DND-41 (cell line): ENCODE data around the gene TSPAN14.
A peak's percentile ranks its signal among the peaks of the same experiment; 100 is the strongest.

Experiments
- ATAC-seq: fragments of 200-7000 bp; cut with Tn5 transposase; 3 replicates; pipeline ENCODE4 v1.9.1; 2021; ENCODE audit warnings: low read depth; ENCODE audit not compliant: insufficient read depth
- DNase-seq: peaks from one replicate; pipeline ENCODE4 v3.0.0-alpha.2; 2020
- H2AFZ ChIP-seq: 2 replicates; pipeline ENCODE4 v1.6.0; 2012; ENCODE audit warnings: low read depth, low read length
- H3K27ac ChIP-seq: 2 replicates; pipeline ENCODE4 v1.5.1; 2012; ENCODE audit warnings: low read length, inconsistent platforms
- H3K27me3 ChIP-seq: fragments of 200-600 bp; sonication (generic); 2 replicates; pipeline ENCODE4 v1.6.0; 2012; ENCODE audit warnings: low read length, mild to moderate bottlenecking, inconsistent platforms; ENCODE audit not compliant: insufficient read depth, poor library complexity
- H3K36me3 ChIP-seq: 2 replicates; pipeline ENCODE4 v1.5.1; 2012; ENCODE audit warnings: low read length, inconsistent platforms; ENCODE audit not compliant: insufficient read depth
- H3K4me1 ChIP-seq: 2 replicates; pipeline ENCODE4 v1.5.1; 2012; ENCODE audit warnings: mild to moderate bottlenecking, low read length; ENCODE audit not compliant: insufficient read depth
- H3K4me2 ChIP-seq: 2 replicates; pipeline ENCODE4 v1.6.0; 2012; ENCODE audit warnings: mild to moderate bottlenecking, moderate library complexity, low read length, inconsistent platforms; ENCODE audit not compliant: insufficient read depth
- H3K4me3 ChIP-seq, 2 experiments: fragments of 200-600 bp in 1 of 2; shearing (Covaris generic) in 1 of 2; 2 replicates each; pipeline ENCODE4 v1.5.1; 2012 to 2016; ENCODE audit warnings: inconsistent platforms in 2 of 2, low read length in 2 of 2, mild to moderate bottlenecking in 2 of 2, low read depth in 1 of 2, moderate library complexity in 1 of 2
- H3K79me2 ChIP-seq: 2 replicates; pipeline ENCODE4 v1.6.0; 2012; ENCODE audit warnings: low read length, inconsistent platforms; ENCODE audit not compliant: insufficient read depth
- H3K9ac ChIP-seq: 2 replicates; pipeline ENCODE4 v1.6.0; 2012; ENCODE audit warnings: low read depth, mild to moderate bottlenecking, inconsistent platforms, low read length, moderate library complexity
- H3K9me3 ChIP-seq: 2 replicates; pipeline ENCODE4 v1.5.1; 2012; ENCODE audit warnings: low read length, moderate library complexity, mild to moderate bottlenecking, inconsistent platforms; ENCODE audit not compliant: insufficient read depth, severe bottlenecking
- H4K20me1 ChIP-seq: 2 replicates; pipeline ENCODE4 v1.6.0; 2012; ENCODE audit warnings: low read length; ENCODE audit not compliant: insufficient read depth
- CTCF ChIP-seq: IDR thresholded peaks from 2 replicates; pipeline ENCODE4 v1.5.1; 2012; ENCODE audit warnings: borderline replicate concordance, low read length, moderate library complexity, mild to moderate bottlenecking; ENCODE audit not compliant: poor library complexity, severe bottlenecking; ENCODE audit errors: extremely low read depth
- EZH2 ChIP-seq: IDR thresholded peaks from 3 replicates; pipeline ENCODE4 v1.6.1; 2012; ENCODE audit warnings: borderline replicate concordance, low read depth, mild to moderate bottlenecking, moderate library complexity, low read length, inconsistent platforms; ENCODE audit not compliant: severe bottlenecking

Gene TSPAN14

GRCh38 chr10:80406204-80406603 lies 47.9 kb upstream of the TSPAN14 start:
- H3K27me3 ChIP-seq, result no peaks in the 10 kb centered on the region
- TF ChIP-seq EZH2 (no peak), CTCF (no peak)
- no peak overlapping the region for H3K27ac ChIP-seq
- H4K20me1 ChIP-seq, result peaks cover 5% of the 10 kb centered on the region; the same call in 1 of the 2 replicates
- no peak overlapping the region for H3K4me2 ChIP-seq
- H3K36me3 ChIP-seq, result peaks cover 3% of the 10 kb centered on the region; the same call in 1 of the 2 replicates
- peaks cover 26% of the 10 kb centered on the region for H3K4me1 ChIP-seq
- no peaks in the 10 kb centered on the region for H3K9me3 ChIP-seq
- H3K79me2 ChIP-seq, result peaks cover 13% of the 10 kb centered on the region; the same call in 1 of the 2 replicates
- H3K9ac ChIP-seq, result no peak overlapping the region
- H2AFZ ChIP-seq, result no peak overlapping the region
- no peak for ATAC-seq
- no peak overlapping the region for H3K4me3 ChIP-seq
- DNase-seq, result no peak

- H3K4me3 ChIP-seq, result peak overlapping the region; percentile 41 to 74; a peak in 3 of 4 replicates
- peak overlapping the region; percentile 84 for H3K4me2 ChIP-seq
- no peaks in the 10 kb centered on the region for H3K27me3 ChIP-seq
- H3K36me3 ChIP-seq, result peaks cover 3% of the 10 kb centered on the region; the same call in 1 of the 2 replicates
- H3K79me2 ChIP-seq, result peaks cover 22% of the 10 kb centered on the region; the same call in 1 of the 2 replicates
- H3K9me3 ChIP-seq, result no peaks in the 10 kb centered on the region
- TF ChIP-seq CTCF (no peak), EZH2 (no peak)
- peak overlapping the region; percentile 73 for H3K9ac ChIP-seq
- DNase-seq, result no peak
- H3K27ac ChIP-seq, result peak overlapping the region; percentile 72
- peaks cover 30% of the 10 kb centered on the region for H3K4me1 ChIP-seq
- peak overlapping the region; percentile 93 for H2AFZ ChIP-seq
- ATAC-seq, result no peak
- H4K20me1 ChIP-seq, result peaks cover 5% of the 10 kb centered on the region; the same call in 1 of the 2 replicates
Measured at GRCh38 chr10:80407812-80408241, 46.3 kb upstream of the TSPAN14 start.

- Histone ChIP-seq H2AFZ (peak within 1 kb of the TSS; percentile 93), H3K27me3 (no peaks in the 10 kb centered on the region), H3K79me2 (peaks cover 22% of the 10 kb centered on the region; the same call in 1 of the 2 replicates), H4K20me1 (peaks cover 5% of the 10 kb centered on the region; the same call in 1 of the 2 replicates), H3K9ac (peak within 1 kb of the TSS; percentile 73), H3K36me3 (peaks cover 3% of the 10 kb centered on the region; the same call in 1 of the 2 replicates), H3K27ac (peak within 1 kb of the TSS; percentile 72), H3K9me3 (no peaks in the 10 kb centered on the region), H3K4me2 (peak within 1 kb of the TSS; percentile 84), H3K4me1 (peaks cover 30% of the 10 kb centered on the region), H3K4me3 (peak within 1 kb of the TSS; percentile 41 to 74)
- DNase-seq (peak; percentile 82), ATAC-seq (peak; percentile 97)
- TF ChIP-seq EZH2 (no peak), CTCF (no peak)
Measured at GRCh38 chr10:80408242-80409101, 45.6 kb upstream of the TSPAN14 start, which contains the start of gene PRXL2A. Gene PRXL2A (plus strand): TSS chr10:80408551. CDS start chr10:80420468, 11,917 bp downstream.
